Central memory CD8-positive, alpha-beta T cell (primary cell): ENCODE results near the gene KLRC2.
"Not testable (repeated sequence)": the region's sequence is repeated elsewhere in the genome, so short reads cannot be mapped to it uniquely, and the experiment has no call there.

Experiments used
- ATAC-seq: fragments of 150-1000 bp; cut with Tn5 transposase; replicated peaks from 2 replicates; pipeline ENCODE4 v1.10.0; 2022; ENCODE audit warnings: mild to moderate bottlenecking, moderate FRiP score, moderate number of reproducible peaks; ENCODE audit not compliant: poor library complexity, severe bottlenecking; ENCODE audit errors: extremely low read depth
- DNase-seq, 2 donors: peaks; one replicate each; pipeline ENCODE4 v3.0.0; 2021; ENCODE audit warnings: low spot score in 2 of 2
- H3K27ac Mint-ChIP-seq: one replicate; pipeline ENCODE4 v1.8.0; 2022; ENCODE audit warnings: low read depth, mild to moderate bottlenecking, moderate library complexity, mixed read lengths
- H3K27me3 Mint-ChIP-seq: one replicate; pipeline ENCODE4 v1.8.0; 2022; ENCODE audit warnings: mixed read lengths
- H3K36me3 Mint-ChIP-seq: one replicate; pipeline ENCODE4 v1.8.0; 2022; ENCODE audit warnings: mild to moderate bottlenecking, moderate library complexity, mixed read lengths; ENCODE audit not compliant: insufficient read depth
- H3K4me1 Mint-ChIP-seq: one replicate; pipeline ENCODE4 v1.8.0; 2022; ENCODE audit warnings: mixed read lengths
- H3K4me3 Mint-ChIP-seq: one replicate; pipeline ENCODE4 v1.8.0; 2022; ENCODE audit warnings: mild to moderate bottlenecking, moderate library complexity, mixed read lengths
- H3K9me3 Mint-ChIP-seq: one replicate; pipeline ENCODE4 v1.8.0; 2022; ENCODE audit warnings: mixed read lengths

The KLRC2 gene

GRCh38 chr12:10439608-10440274, 3.9 kb upstream of the KLRC2 start:
- H3K27ac Mint-ChIP-seq, H3K27me3 Mint-ChIP-seq, H3K4me3 Mint-ChIP-seq, ATAC-seq, H3K4me1 Mint-ChIP-seq, DNase-seq, H3K36me3 Mint-ChIP-seq, H3K9me3 Mint-ChIP-seq: not testable (repeated sequence)

- not testable (repeated sequence) for H3K36me3 Mint-ChIP-seq, ATAC-seq, DNase-seq, H3K9me3 Mint-ChIP-seq, H3K4me3 Mint-ChIP-seq, H3K4me1 Mint-ChIP-seq, H3K27me3 Mint-ChIP-seq, H3K27ac Mint-ChIP-seq
Observed at GRCh38 chr12:10437601-10438000, 1.8 kb upstream of the KLRC2 start.

- ATAC-seq: peak; percentile 49
Observed at GRCh38 chr12:10430623-10431022, 5.2 kb downstream of the KLRC2 start.

GRCh38 chr12:10425938-10426337, 9.9 kb downstream of the KLRC2 start:
- H3K27me3 Mint-ChIP-seq, DNase-seq: not testable (repeated sequence)

More at GRCh38 chr12:10430623-10431022, 5.2 kb downstream of the KLRC2 start:
- H3K27me3 Mint-ChIP-seq, H3K9me3 Mint-ChIP-seq, H3K27ac Mint-ChIP-seq, H3K36me3 Mint-ChIP-seq, H3K4me1 Mint-ChIP-seq, DNase-seq, H3K4me3 Mint-ChIP-seq: not testable (repeated sequence)

GRCh38 chr12:10424260-10424899, 11.4 kb downstream of the KLRC2 start:
- not testable (repeated sequence) for H3K27ac Mint-ChIP-seq, H3K36me3 Mint-ChIP-seq, DNase-seq, H3K27me3 Mint-ChIP-seq, ATAC-seq, H3K4me1 Mint-ChIP-seq, H3K9me3 Mint-ChIP-seq, H3K4me3 Mint-ChIP-seq

More at GRCh38 chr12:10425938-10426337, 9.9 kb downstream of the KLRC2 start:
- ATAC-seq, H3K4me3 Mint-ChIP-seq, H3K36me3 Mint-ChIP-seq, H3K4me1 Mint-ChIP-seq, H3K9me3 Mint-ChIP-seq: not testable (repeated sequence)
- peak overlapping the region; percentile 51 for H3K27ac Mint-ChIP-seq

GRCh38 chr12:10422159-10422558, 13.7 kb downstream of the KLRC2 start:
- H3K4me3 Mint-ChIP-seq, ATAC-seq, H3K4me1 Mint-ChIP-seq, DNase-seq, H3K9me3 Mint-ChIP-seq, H3K36me3 Mint-ChIP-seq, H3K27me3 Mint-ChIP-seq, H3K27ac Mint-ChIP-seq: not testable (repeated sequence)

GRCh38 chr12:10420334-10420733, 15.5 kb downstream of the KLRC2 start, which contains the start of gene KLRC3:
KLRC3 (minus strand) TSS chr12:10420595; CDS start chr12:10420550, 45 bp downstream.
- not testable (repeated sequence) for H3K27me3 Mint-ChIP-seq, H3K27ac Mint-ChIP-seq, DNase-seq, ATAC-seq, H3K4me1 Mint-ChIP-seq, H3K9me3 Mint-ChIP-seq, H3K36me3 Mint-ChIP-seq
- peak within 1 kb of the TSS; percentile 57 for H3K4me3 Mint-ChIP-seq

GRCh38 chr12:10409392-10409791, 26.4 kb downstream of the KLRC2 start, which contains the start of gene KLRC4:
KLRC4 (minus strand) TSS chr12:10409757; CDS start chr12:10409575, 182 bp downstream.
- Mint-ChIP-seq H3K36me3 (peaks cover 27% of the 10 kb centered on the region), H3K27me3 (no peaks in the 10 kb centered on the region), H3K4me1 (peaks cover 17% of the 10 kb centered on the region), H3K9me3 (no peaks in the 10 kb centered on the region), H3K4me3 (peak within 1 kb of the TSS; percentile 88), H3K27ac (peak within 1 kb of the TSS; percentile 47)
- ATAC-seq (peak; percentile 82), DNase-seq (no peak)

- Mint-ChIP-seq H3K36me3 (peaks cover 30% of the 10 kb centered on the region), H3K9me3 (no peaks in the 10 kb centered on the region), H3K4me3 (peak overlapping the region; percentile 88), H3K27me3 (no peaks in the 10 kb centered on the region), H3K4me1 (peaks cover 17% of the 10 kb centered on the region), H3K27ac (peak overlapping the region; percentile 47)
- ATAC-seq (peak; percentile 11), DNase-seq (no peak)
Observed at GRCh38 chr12:10408842-10409241, 27.0 kb downstream of the KLRC2 start.

- no peaks in the 10 kb centered on the region for H3K27me3 Mint-ChIP-seq
- H3K4me3 Mint-ChIP-seq: peak overlapping the region; percentile 83
- no peak for DNase-seq
- peaks cover 23% of the 10 kb centered on the region for H3K4me1 Mint-ChIP-seq
- no peak for ATAC-seq
- H3K9me3 Mint-ChIP-seq: no peaks in the 10 kb centered on the region
- peaks cover 34% of the 10 kb centered on the region for H3K36me3 Mint-ChIP-seq
- peak overlapping the region; percentile 65 for H3K27ac Mint-ChIP-seq
Observed at GRCh38 chr12:10406725-10407124, 29.1 kb downstream of the KLRC2 start.

- Mint-ChIP-seq H3K4me3 (peak overlapping the region; percentile 58), H3K27me3 (no peaks in the 10 kb centered on the region), H3K9me3 (no peaks in the 10 kb centered on the region), H3K27ac (no peak overlapping the region), H3K4me1 (peaks cover 33% of the 10 kb centered on the region), H3K36me3 (peaks cover 31% of the 10 kb centered on the region)
- DNase-seq: no peak
- no peak for ATAC-seq
Observed at GRCh38 chr12:10405294-10405693, 30.5 kb downstream of the KLRC2 start.

GRCh38 chr12:10404798-10405197, 31.0 kb downstream of the KLRC2 start:
- H3K4me3 Mint-ChIP-seq: peak overlapping the region; percentile 58
- DNase-seq (no peak), ATAC-seq (no peak)
- no peaks in the 10 kb centered on the region for H3K9me3 Mint-ChIP-seq
- peaks cover 37% of the 10 kb centered on the region for H3K4me1 Mint-ChIP-seq
- H3K27ac Mint-ChIP-seq: peak overlapping the region; percentile 91
- peaks cover 35% of the 10 kb centered on the region for H3K36me3 Mint-ChIP-seq
- no peaks in the 10 kb centered on the region for H3K27me3 Mint-ChIP-seq

GRCh38 chr12:10400829-10401228, 35.0 kb downstream of the KLRC2 start:
- H3K4me3 Mint-ChIP-seq: peak overlapping the region; percentile 67

More at GRCh38 chr12:10400829-10401228, 35.0 kb downstream of the KLRC2 start:
- no peaks in the 10 kb centered on the region for H3K27me3 Mint-ChIP-seq
- ATAC-seq (no peak), DNase-seq (no peak)
- peaks cover 38% of the 10 kb centered on the region for H3K4me1 Mint-ChIP-seq
- H3K9me3 Mint-ChIP-seq: no peaks in the 10 kb centered on the region
- peaks cover 35% of the 10 kb centered on the region for H3K36me3 Mint-ChIP-seq
- peak overlapping the region; percentile 60 for H3K27ac Mint-ChIP-seq
